GM12892 (cell line): ENCODE measurements around the gene NMRAL1.

Source experiments
- DNase-seq: peaks from one replicate; pipeline ENCODE4 v3.0.0; 2011; ENCODE audit not compliant: insufficient read length
- FAIRE-seq: peaks from 2 replicates; lab custom pipeline; 2011; peaks lifted over from hg19 to GRCh38; lab: Jason Lieb, UNC
- POLR2A ChIP-seq: IDR thresholded peaks from 2 replicates; pipeline ENCODE4 v1.6.1; 2011; ENCODE audit warnings: low read depth, low read length, control low read depth
- POLR2AphosphoS5 ChIP-seq: IDR thresholded peaks from 2 replicates; pipeline ENCODE4 v1.6.1; 2011; ENCODE audit warnings: low read depth, low read length, control low read depth
- TAF1 ChIP-seq: IDR thresholded peaks from 2 replicates; pipeline ENCODE4 v1.6.1; 2011; ENCODE audit warnings: low read depth, mild to moderate bottlenecking, control low read depth, low read length, borderline replicate concordance

Gene NMRAL1

DNA sequence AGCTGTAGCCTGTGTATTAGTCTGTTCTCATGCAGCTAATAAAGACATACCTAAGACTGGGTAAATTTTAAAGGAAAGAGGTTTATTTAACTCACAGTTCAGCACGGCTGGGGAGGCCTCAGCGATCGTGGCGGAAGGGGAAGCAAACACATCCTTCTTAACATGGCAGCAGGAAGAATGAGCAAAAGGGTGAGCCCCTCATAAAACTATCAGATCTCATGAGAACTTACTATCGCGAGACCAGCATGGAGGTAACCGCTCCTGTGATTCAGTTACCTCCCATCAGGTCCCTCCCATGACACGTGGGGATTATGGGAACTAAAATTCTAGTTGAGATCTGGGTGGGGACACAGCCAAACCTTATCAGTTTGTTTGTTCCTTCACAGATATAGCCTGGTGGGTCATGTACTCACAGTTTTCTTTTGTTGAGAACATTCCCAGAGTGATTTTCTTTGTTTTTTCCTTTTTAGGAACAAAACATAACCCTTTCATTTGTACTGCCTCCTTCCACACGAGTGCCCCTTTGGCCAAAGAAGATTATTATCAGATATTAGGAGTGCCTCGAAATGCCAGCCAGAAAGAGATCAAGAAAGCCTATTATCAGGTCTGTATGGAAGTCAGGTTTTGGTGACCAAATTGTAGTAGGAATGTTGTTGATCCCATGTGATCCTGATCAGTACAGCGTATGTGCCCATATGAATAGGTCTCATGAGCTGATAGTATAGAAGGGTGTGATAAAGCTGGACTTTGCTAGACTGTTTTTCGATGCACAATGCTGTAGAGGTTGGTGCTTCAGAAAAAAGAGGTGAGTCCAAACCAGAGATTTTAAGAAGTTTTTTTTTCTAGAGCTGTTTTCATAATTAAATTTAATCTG is 40.3 kb downstream of the NMRAL1 start:
- no peak for DNase-seq
- TF ChIP-seq TAF1 (no peak), POLR2AphosphoS5 (no peak), POLR2A (no peak)
- FAIRE-seq = no peak

DNA sequence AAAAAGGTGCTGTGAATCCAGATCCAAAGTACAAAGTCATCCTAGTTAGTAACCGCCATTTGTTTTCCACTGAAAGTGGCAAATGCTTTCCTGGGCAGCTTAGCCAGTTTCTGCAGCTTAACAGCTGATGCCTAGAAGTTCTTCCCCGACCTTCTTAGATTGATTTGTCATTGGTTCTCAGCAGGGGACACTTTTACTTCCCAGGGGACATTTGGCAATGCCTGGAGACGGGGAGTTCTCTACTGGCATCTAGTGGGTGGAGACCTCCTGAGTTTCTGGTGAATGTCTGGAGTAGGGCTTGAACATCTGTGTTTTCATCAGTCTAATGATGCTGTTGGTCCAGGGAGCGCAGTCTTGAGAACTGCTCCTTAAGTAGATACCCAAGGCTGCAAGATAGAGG is 41.2 kb downstream of the NMRAL1 start:
- DNase-seq = no peak
- TF ChIP-seq POLR2AphosphoS5 (no peak), TAF1 (no peak), POLR2A (no peak)
- FAIRE-seq = no peak

DNA sequence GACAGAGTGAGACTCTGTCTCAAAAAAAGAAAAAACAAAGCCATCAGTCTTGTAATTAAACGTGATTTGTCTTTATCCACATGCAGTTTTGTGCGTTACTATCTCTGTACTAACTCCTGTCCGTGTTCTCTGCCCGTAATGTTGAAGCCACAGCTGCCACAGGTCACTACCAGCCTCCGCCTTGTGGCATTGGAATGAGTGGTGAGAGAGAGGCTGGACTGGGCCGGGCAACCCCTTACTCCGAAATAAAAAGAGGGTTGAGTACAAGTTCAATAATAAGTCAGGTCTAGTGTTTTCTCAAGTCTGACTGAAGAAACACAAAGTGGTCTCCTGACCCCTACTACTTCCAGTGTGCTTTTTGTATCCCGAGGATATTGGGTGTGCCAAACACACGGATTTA is 43.4 kb downstream of the NMRAL1 start:
- FAIRE-seq = no peak
- no peak for DNase-seq
- no peak for TF ChIP-seq POLR2AphosphoS5
- TF ChIP-seq POLR2A = no peak

DNA sequence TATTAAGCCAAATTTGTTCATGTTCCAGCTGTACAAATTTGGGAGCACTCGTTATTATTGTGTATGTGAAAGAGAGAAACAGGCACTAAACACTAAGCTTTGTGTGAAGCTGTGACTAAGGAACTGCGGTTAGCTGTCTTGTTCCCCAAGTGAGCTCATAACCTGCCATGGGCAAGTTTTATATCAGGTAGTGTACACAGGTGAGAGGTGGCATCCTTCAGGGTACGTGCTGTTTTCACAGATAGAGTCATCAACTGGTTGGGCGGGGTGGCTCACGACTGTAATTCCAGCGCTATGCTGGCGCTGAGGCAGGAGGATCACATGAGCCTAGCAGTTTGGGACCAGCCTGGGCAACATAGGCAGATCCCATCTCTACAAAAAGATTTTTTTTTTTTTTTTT is 45.9 kb downstream of the NMRAL1 start:
- FAIRE-seq (no peak), DNase-seq (no peak)
- TF ChIP-seq TAF1 (no peak), POLR2A (no peak)

DNA sequence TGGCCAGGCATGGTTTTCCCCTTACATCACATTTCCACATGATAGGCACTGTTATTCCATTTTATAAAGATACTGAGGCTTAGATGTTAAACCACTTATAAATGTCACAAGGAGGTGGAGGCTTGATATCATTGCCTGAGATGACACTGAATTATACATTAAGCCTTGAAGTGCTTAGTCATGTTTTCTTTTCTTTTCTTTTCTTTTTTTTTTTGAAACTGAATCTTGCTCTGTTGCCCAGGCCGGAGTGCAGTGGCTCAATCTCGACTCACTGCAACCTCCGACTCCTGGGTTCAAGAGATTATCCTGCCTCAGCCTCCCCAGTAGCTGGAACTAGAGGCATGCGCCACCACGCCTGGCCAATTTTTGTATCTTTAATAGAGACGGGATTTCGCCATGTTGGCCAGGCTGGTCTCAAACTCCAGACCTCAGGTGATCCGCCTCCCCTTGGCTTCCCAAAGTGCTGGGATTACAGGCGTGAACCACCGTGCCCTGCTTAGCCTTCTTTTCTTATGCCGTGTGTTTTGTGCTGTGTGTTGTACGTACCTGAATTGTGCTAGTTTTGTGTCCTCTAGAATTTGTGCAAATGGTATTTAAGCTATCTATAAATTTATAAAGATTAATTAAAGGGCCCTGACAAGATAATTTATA is 47.6 kb downstream of the NMRAL1 start:
- TF ChIP-seq POLR2AphosphoS5 (no peak), POLR2A (no peak), TAF1 (no peak)
- FAIRE-seq (no peak), DNase-seq (no peak)

DNA sequence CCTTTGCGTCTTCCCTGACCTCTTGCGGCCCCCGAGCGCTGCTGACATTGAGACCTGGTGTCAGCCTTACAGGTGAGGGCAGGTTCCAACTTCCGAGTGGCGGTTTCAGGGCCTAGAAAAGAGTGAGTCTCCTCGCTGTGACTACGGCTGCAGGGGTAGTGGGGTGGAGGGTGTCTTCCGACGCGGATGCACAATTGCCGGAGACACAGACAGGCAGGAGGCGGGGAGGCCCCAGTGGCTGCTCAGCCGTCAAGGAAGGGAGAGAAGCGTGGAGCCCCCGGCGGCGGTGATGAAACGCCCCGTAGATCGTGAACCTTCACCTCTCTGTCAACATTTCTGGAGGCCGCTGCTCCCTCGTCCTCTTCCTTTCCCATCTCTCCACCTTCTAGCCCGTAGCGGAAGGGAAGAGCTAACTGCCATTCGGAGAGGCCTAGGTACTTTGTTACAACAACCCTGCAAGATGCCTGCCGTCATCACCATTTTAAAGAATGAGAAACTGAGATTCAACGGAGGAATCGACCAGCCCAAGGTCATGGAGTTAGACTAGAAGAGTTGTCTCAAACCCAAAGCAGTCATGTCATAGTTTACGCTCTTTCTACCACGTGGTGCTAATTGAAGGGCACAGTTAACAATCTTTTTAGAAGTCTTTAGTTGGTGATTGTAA is 48.3 kb downstream of the NMRAL1 start:
- DNase-seq = peak; percentile 42
- no peak for TF ChIP-seq POLR2AphosphoS5
- no peak for TF ChIP-seq TAF1
- TF ChIP-seq POLR2A = no peak
- no peak for FAIRE-seq

DNA sequence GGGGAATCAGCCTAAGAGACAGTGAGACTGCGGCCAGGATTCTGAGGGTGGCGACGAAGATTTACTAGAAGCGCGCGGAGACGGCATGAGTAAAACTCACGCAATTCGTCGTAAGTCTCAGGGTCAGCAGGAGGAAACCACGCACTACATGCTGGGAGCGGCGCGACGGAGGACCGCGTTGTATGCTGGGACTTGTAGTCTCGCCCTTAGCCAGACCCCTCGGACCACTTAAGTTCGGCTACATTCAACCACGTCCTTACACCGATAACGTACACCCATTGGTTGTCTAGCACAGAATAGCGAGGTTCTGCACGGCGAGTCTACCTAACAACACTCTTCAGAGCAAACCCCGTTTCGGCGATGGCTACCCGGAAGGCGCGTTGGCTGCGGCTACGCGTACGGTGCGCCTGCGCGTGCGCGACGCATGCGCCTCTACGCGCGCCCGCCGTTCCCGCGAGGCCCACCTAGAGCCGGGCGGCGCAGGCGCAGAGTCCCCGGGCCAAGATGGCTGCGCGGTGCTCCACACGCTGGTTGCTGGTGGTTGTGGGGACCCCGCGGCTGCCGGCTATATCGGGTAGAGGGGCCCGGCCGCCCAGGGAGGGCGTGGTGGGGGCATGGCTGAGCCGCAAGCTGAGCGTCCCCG is 48.9 kb downstream of the NMRAL1 start, which contains the start of gene DNAJA3:
TSS of gene DNAJA3 (plus strand) at position 491 of the 643 bp plus-strand sequence. CDS start at position 505, 14 bp downstream.
- peak; percentile 97 for TF ChIP-seq TAF1
- TF ChIP-seq POLR2A = peak; percentile 98
- peak; percentile 97 for TF ChIP-seq POLR2AphosphoS5
- DNase-seq = peak; percentile 97

DNA sequence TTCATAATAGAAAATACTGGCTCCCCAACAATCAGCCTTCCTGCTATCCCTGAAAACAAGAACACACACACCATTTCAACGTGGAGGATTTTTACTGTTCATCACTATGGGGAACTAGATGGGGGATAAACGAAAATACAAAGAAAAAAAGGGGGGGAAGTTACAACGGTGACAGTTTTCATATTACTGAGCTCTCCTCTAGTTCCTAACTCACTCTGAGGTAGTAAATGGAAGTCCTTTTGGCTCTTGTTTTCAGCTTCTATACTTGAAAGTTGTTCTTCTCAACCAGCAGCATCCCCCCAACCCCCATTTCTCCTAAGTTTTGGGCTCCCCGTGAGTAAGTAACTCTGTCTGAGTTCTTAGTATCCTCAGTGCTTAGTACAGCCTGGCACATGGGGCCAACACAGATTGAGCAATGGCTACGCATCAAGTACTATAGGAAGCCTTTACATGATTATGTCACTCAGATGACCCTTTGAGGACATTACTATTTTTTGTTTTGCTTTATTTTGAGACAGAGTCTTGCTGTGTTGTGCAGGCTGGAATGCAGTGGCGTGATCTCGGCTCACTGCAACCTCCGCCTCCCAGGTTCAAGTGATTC is 53.8 kb downstream of the NMRAL1 start:
- FAIRE-seq = no peak
- no peak for DNase-seq

More for the DNA sequence above, 48.9 kb downstream of the NMRAL1 start, which contains the start of gene DNAJA3:
- peak; percentile 97 for FAIRE-seq

DNA sequence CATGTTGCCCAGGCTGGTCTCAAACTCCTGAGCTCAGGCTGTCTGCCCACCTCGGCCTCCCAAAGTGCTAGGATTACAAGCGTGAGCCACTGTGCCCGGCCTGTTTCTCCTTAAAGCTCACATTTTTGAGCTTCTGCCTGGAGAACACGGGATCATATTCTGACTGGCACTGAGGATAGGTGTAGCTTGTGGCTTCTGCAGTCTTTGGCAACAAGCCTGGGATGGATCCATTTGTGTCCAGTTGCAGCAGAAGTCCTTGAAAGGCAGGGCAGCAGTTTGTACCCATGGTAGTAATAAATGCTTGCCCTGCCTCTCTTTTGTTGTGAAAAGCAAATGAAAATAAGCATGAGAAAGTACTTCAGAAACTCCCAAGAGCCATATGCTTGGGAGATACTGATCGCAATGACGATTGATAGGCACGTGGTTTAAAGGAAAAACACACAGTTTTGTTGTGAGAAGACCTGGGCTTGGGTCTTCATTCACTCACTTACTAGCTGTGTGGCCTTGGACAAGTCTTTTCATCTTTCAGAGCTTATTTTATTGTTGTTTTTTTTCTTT is 54.9 kb downstream of the NMRAL1 start:
- DNase-seq = no peak
- TF ChIP-seq POLR2AphosphoS5 = no peak
- TF ChIP-seq TAF1 = no peak
- no peak for TF ChIP-seq POLR2A
- no peak for FAIRE-seq

More for the DNA sequence above, 53.8 kb downstream of the NMRAL1 start:
- TF ChIP-seq POLR2AphosphoS5 (no peak), POLR2A (no peak), TAF1 (no peak)

DNA sequence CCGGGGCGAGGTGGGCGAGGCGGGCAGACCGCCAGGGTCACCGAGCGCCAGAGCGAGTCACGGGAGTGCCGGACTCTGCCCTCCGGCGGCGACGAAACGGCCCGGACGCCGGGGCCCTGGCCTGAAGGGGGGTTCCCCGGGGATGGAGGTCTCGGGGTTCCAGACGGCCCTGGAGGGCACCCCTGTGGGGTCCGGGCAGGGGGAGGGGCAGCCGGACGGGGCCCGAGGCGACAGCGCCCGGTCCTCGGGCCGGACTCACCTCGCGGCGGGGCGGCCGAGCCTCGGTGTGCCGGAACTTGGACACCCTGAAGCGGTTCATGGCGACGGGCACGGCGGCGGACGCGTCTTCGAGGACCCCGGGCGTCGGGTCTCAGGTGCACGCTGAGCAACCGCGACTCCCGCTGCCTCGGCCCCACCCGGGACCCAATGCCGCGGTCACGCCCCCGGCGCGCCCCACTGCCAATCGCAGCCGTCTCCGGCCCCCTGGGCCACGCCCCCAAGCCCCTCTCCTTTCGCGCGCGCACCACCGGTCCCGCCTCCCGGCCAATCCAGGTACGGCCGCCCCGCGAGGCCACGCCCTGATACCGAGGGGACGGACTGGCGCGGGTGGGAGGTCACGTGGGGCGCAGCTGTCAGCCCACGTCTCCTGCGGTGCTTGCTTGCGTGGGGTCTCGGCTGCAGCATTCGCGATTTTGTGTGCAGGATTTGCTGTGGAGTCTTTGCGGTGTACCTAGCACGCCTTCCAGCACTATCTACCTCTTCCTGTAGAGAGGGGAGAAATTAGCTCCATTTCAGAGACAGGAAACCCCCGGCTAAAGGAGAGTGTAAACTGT is 58.0 kb downstream of the NMRAL1 start, which contains the start of gene CORO7:
TSS of gene CORO7 (minus strand) at position 397 of the 833 bp plus-strand sequence. CDS start at position 319, 78 bp downstream.
- FAIRE-seq (peak; percentile 92), DNase-seq (peak; percentile 96)
- TF ChIP-seq POLR2AphosphoS5 = peak; percentile 70; the same call in 1 of the 2 replicates
- peak; percentile 80 for TF ChIP-seq POLR2A
- no peak for TF ChIP-seq TAF1
